CMK (cell line): ENCODE data around the gene CDH23.

Experiments
- DNase-seq: peaks from one replicate; pipeline ENCODE4 v3.0.0-alpha.2; 2010; ENCODE audit warnings: low read depth

CDH23 gene

GRCh38 chr10:71486484-71487114 lies 89.9 kb downstream of the CDH23 start:
- no peak for DNase-seq

DNA sequence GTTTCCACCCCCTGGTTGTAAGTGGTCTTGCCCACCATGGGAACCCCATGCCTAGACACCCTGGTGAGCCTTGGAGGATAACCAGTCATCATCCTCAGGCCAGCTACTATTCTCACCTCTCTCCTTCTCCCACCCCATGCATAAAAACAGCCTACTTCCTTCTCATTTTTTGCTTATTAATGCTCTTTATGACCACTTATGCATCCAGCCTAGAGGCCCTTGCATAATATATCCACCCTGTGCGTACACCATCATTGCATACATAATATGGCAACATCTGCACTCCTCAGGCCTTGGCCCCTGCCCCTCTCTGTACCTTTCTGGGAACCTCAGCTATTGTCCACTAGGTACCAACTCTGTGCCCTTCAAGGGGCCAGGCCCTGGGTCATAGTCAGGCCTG lies 91.0 kb downstream of the CDH23 start:
- no peak for DNase-seq

DNA sequence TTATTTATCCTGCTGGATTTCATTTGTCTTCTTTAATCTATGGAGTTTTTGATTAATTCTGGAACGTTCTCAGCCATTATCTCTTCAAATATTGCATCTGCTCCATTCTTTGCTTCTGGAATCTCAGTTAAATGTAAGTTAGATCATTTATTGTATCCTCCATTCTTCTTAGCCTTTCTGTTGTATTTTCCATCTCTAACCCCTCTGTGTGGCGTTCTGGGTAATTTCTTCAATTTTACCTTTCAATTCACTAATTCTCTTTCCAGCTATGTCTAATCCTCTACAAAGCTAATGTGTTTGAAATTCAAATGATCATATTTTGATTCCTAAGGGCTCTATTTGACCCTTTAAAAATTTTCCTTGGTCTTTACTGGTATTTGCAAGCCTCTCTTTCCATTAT lies 92.4 kb downstream of the CDH23 start:
- DNase-seq, result no peak

DNA sequence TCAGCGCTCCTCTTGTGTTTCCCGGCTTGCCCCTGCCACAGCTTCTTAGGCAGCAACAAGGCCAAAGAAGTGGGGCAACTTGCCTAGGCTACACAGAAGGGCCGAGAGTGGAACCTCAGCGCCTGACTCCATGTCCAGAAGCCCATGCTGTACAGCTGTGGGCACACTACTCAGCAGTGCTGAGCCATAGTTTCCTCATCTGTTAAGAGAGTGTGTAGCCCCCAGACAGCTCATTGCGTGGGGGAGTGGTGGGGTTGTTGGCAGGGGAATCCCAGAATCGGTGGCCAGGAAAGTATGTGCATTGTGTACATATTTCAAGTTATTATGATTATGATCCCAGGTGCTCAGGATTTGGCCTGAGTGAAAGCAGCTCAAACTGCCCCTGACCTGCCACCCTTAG lies 96.2 kb downstream of the CDH23 start:
- no peak for DNase-seq

DNA sequence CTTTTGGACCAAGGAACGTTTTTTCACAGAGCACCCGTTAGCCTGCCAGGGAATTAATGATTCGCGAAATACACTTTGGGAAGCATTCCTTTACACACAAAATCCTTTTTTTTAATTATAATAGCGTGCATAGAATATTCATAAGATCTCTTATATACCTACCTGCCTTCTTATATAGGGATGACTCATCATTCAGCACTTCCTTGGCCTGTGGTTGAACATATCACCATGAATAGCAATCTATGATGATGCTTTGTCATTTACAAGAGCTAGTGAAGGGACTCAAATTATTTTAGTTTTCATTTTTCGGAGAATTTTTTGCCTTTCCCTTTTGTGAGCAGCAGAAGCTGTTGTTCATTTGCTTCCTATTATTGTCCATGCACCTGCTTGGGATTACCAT lies 97.0 kb downstream of the CDH23 start:
- no peak for DNase-seq

DNA sequence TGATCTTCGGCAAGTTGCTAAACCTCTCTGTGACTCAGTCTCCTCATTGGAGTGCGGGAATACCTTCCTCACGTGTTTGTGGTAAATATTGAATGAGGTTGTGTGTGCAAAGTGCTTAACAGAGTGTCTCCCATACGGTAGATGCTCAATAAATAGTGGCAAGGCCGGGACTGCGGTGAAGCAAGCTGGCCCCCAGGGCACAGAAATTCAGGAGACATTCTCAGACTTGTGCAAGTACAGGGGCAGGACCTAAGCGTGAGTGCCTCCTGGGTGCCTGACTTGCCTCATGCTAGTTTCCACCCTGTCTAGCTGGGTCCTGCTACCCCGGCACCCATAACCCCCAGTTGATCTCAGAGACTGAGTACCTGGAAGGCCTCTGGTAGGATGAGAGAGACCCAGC lies 97.8 kb downstream of the CDH23 start:
- no peak for DNase-seq

GRCh38 chr10:71494980-71495381 lies 98.3 kb downstream of the CDH23 start:
- DNase-seq, result no peak

- DNase-seq, result no peak
Measured at GRCh38 chr10:71496927-71497762, 100.4 kb downstream of the CDH23 start.

DNA sequence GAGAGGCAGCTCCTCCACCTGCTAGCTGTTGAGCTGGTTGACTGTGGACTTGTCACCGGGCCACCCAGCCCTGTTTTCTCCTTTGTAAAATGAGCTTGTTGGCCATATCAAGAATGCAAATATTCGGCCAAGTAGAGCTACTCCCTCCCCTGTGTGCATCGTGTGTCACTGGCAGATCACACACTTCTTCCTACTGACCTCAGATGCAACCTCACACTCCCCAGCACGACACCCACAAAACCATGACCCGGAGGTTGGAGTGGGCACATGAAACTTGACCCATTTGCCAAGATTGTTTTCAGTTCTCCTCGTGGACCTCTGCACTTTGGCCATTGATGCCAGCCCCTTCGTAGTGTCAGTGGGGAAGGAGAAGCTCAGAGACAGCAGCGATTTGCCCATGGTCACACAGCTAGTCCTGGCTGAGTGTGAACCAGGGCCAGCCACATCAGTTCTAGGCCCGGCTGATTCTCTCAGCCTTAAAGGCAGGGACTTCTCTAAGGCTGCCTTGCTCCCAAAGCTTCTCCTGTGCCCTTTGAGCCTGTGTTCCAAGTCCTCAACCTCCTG lies 101.1 kb downstream of the CDH23 start:
- DNase-seq, result no peak

DNA sequence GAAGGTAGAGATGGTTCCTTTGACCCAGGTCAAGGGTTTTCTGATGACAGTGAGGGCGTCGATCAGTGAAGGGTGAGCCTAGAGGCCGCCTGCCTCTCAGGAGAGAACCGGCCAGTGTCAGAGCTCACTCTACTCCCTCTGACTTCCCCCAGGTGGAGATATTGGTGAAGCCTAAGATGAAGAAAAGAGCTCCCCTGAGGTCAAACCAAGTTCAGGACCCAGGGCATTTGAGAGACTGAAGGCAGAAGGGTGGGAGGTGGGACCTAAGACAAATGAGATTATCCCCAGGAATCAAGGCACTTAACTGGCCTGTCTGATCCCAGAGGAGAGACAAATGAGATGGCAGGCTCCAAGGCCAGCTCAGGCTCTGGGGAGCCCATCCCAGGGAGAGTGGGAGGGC lies 104.7 kb downstream of the CDH23 start:
- DNase-seq, result no peak

GRCh38 chr10:71502190-71502589 lies 105.5 kb downstream of the CDH23 start:
- no peak for DNase-seq

DNA sequence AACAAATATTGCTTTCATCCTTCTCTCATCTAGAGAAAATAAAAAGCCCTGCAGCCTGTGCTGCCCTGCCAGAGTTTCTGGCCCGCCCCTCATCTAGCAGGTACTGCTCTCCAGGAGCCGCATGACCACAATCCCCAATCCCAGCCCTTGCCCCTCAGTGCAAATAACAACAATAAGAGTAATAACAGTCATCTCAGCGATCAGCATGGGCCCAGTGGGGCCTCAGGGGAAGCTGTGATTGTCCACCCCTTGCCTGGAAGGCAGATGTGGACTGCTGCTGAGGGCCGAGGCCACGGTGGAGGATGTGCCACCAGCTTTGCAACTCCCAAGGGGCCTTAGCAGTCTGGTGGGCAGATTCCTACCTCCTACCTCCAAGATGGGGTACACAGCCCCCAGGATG lies 106.1 kb downstream of the CDH23 start:
- DNase-seq, result no peak

- DNase-seq, result no peak
Measured at GRCh38 chr10:71504168-71504567, 107.4 kb downstream of the CDH23 start.

DNA sequence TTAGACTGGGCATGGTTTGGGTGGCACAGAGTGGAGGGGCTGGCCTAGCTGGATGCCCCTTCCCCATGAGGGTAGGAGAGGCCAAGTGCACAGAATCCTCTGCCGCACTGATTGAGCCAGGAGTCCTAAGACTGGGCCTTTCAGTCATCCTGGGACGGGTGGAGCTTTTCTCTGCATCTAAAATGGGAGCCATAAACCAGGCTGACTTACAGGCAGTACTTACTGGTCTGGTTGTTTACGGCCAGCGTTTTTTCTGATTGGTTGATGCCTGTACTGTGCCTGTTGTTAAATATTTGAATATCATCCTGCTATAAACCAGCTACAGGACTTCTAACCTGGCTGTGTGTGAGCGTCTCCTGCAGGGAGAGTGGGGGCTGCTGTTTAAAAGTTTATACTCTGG lies 107.8 kb downstream of the CDH23 start:
- DNase-seq, result no peak

- no peak for DNase-seq
Measured at GRCh38 chr10:71505862-71506261, 109.1 kb downstream of the CDH23 start.

DNA sequence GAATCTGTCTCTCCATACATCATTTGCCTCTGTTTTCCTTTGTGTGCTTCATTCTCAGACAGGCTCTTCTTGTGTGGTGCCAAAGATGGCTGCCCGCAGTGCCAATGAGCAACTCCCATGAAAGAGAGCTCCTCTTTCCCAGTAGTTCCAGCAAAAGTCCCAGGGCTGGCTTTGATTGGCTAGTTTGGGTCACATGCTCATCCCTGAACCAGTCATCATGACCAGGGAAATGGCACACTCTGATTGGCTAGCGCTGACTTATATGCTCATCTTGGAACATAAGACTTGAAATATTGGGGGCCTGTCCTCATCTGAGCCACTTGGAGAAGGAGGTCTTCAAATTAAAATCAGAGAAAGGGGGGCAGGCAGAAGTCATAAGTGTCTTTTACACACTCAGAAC lies 112.7 kb downstream of the CDH23 start:
- DNase-seq, result no peak

DNA sequence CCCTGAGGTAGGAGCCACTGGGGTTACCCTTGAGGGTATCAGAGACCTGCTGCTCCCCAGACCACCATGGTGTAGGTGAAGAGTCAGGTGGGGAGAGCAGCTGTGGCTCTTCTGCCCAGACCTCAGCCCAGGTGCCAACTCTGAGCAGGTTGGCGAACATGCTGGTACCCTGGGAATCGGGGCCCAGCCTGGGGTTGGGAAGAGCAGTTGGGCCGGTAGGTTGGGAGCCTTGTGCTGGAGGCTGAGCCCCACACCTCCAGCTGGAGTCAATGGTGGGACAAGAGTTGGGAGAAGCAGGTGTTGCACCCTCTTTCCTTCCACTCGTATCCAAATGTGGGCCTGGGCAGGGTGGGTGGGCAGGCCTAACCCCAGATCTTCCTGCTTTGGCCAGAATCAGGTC lies 114.5 kb downstream of the CDH23 start:
- no peak for DNase-seq

DNA sequence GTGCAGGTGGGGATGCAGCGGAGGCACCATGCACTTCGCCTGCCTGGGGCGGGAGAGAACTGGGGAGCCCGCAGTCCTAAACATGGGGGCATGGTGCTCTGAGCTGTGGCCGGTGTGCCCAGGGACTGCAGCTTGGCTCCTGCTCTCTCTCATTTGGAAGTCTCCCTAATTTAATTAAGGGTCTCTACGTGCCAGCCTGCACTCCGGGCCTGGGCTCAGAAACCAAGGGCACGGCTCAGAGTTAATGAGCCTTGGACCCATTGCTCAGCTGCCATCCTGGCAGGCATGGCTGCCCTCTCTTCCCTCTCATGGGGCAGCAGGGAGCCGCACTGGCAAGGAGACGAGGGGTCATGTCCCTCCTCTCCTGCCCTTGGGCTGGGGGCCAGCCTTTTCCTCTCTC lies 115.6 kb downstream of the CDH23 start:
- DNase-seq, result no peak

- DNase-seq, result no peak
Measured at GRCh38 chr10:71512761-71513539, 116.2 kb downstream of the CDH23 start.

GRCh38 chr10:71513540-71513853 lies 116.8 kb downstream of the CDH23 start:
- DNase-seq, result no peak

DNA sequence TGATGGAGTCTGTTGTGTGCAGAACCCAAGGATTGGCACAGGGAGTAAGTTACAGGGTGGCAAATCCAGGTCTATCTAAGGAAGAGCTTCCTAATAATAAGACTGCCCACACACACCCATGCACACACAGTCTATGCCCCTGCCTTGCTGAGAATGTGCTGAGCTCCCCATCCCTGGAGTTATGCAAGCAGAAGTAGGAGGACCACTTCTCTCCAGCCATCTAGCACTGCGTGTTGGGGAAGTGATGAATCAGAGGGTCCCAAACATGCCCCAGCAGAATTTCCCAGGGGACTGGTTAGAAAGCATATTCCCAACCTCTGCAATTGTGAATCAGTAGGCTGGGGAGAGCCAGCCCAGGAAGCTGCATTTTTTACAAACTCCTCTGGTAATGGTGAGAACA lies 117.2 kb downstream of the CDH23 start:
- DNase-seq, result no peak

DNA sequence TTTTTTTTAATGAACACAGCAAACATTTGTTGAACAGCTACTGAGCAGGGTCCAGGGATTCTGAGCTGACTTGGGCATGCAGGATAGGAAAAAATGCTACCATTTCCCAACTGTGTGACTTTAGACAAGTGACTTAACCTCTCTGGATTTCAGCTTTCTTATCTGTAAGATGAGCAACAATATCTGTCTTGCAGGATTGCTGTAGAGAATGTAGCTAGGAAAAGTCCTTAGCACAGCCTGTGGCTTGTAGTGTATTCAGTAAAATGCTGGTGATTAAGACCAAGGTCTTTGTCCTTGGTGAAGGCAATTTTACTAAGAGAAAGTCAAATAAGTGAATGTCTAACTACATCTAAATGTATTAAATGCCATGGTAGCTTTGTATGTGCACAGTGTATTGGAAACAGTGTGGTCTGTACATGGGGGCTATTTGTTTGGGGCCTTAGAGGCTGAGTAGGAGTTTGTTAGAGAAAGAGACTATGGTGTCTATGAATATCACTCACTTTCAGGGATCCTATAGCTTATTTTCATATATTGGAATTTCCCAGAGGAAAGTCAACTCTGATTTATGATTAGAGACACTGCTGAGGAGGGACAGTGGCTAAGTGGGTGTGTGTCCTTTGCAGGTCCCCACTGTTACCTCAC lies 118.9 kb downstream of the CDH23 start:
- no peak for DNase-seq
